Progenitor cell of endocrine pancreas (in vitro differentiated cells): ENCODE measurements around the gene MLIP. TPM values are rescaled to one million over a fixed set of nuclear protein-coding genes. Genes with fewer than 3 reads are reported as not detected.

Experiments
- DNase-seq: peaks from one replicate; pipeline ENCODE4 v3.0.0; 2021; ENCODE audit warnings: low spot score; ENCODE audit not compliant: unreplicated experiment
- H3K27ac Mint-ChIP-seq: 2 replicates; pipeline ENCODE4 v1.8.0; 2021; ENCODE audit warnings: mild to moderate bottlenecking, moderate library complexity, mixed read lengths
- H3K27me3 Mint-ChIP-seq: 2 replicates; pipeline ENCODE4 v1.8.0; 2021; ENCODE audit warnings: mixed read lengths
- H3K36me3 Mint-ChIP-seq: 2 replicates; pipeline ENCODE4 v1.8.0; 2022; ENCODE audit warnings: mixed read lengths; ENCODE audit not compliant: insufficient read depth
- H3K4me1 Mint-ChIP-seq: 2 replicates; pipeline ENCODE4 v1.8.0; 2021; ENCODE audit warnings: low read depth, mixed read lengths
- H3K4me3 Mint-ChIP-seq: 2 replicates; pipeline ENCODE4 v1.8.0; 2021; ENCODE audit warnings: low read depth, mild to moderate bottlenecking, moderate library complexity, mixed read lengths
- H3K9me3 Mint-ChIP-seq: 2 replicates; pipeline ENCODE4 v1.8.0; 2021; ENCODE audit warnings: low read depth, mixed read lengths
- total RNA-seq: library from RNA; stranded (reverse); gene quantifications from 2 replicates; pipeline ENCODE4 v1.2.1, GENCODE V29; 2021
- TF ChIP-seq, protein P1 (sequence below): fragments of 200-600 bp; sonication (generic); IDR thresholded peaks from one replicate; pipeline ENCODE4 v1.5.0; 2021; ENCODE audit warnings: antibody characterized with exemption, mild to moderate bottlenecking; ENCODE audit not compliant: unreplicated experiment

MLIP gene
- total RNA-seq, 1 donor from 2014 or later: not detected

DNA sequence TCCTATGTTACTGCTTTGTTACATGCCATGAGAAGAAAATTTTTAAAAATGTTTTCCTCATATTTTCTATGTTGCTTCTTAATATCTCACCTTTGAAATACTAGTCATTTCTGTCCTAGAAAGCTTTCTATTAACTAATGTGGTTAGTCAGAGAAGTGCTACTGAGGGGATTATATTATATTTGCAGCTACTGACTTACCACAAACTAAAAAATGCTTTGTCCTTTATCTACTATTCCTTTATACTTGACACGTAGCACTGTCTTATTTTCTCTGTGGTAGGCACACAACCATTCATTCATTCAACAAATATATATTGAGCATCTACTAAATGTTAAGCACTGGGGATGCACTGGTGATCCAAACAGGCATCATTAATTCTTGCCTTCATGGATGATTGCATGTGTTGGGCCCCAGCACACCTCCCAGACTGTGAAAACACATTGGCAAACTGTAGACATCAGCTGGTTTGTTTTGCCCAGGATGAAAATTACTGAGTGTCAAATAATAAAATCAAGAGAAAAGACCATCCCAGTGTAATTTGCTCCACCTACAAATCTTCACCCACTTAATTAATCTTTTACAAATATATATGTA lies 10.7 kb upstream of the MLIP start:
- H3K36me3 Mint-ChIP-seq: no peaks in the 10 kb centered on the region
- H3K9me3 Mint-ChIP-seq: peaks cover 4% of the 10 kb centered on the region
- no peak for DNase-seq

DNA sequence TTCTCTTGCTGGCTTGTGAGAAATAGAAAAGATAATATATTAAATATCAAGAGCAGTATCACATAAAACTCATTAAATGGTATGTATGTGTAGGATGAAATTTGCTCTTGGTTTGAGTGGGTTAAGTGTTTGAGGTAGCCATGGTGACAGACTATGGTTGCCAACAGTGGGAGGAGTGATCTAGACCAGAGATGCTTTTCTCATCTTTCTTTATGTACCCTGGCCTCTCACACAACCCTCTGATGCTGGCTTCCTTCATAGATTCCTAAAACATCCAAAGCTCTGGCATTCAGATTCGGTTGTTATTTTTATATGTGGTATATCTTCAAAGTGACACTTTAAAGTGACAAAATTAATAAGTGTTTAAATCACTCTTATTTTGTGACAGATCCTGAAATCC lies 9.0 kb upstream of the MLIP start:
- no peak overlapping the region for H3K27ac Mint-ChIP-seq
- H3K4me1 Mint-ChIP-seq: no peaks in the 10 kb centered on the region
- no peak for DNase-seq
- TF ChIP-seq, protein P1, sequence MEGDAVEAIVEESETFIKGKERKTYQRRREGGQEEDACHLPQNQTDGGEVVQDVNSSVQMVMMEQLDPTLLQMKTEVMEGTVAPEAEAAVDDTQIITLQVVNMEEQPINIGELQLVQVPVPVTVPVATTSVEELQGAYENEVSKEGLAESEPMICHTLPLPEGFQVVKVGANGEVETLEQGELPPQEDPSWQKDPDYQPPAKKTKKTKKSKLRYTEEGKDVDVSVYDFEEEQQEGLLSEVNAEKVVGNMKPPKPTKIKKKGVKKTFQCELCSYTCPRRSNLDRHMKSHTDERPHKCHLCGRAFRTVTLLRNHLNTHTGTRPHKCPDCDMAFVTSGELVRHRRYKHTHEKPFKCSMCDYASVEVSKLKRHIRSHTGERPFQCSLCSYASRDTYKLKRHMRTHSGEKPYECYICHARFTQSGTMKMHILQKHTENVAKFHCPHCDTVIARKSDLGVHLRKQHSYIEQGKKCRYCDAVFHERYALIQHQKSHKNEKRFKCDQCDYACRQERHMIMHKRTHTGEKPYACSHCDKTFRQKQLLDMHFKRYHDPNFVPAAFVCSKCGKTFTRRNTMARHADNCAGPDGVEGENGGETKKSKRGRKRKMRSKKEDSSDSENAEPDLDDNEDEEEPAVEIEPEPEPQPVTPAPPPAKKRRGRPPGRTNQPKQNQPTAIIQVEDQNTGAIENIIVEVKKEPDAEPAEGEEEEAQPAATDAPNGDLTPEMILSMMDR: no peak
- no peaks in the 10 kb centered on the region for H3K9me3 Mint-ChIP-seq
- no peak overlapping the region for H3K4me3 Mint-ChIP-seq
- H3K36me3 Mint-ChIP-seq: no peaks in the 10 kb centered on the region
- peaks cover 4% of the 10 kb centered on the region for H3K27me3 Mint-ChIP-seq

More for the DNA sequence above, 10.7 kb upstream of the MLIP start:
- no peaks in the 10 kb centered on the region for H3K4me1 Mint-ChIP-seq
- no peak overlapping the region for H3K27ac Mint-ChIP-seq
- H3K4me3 Mint-ChIP-seq: no peak overlapping the region
- TF ChIP-seq, protein P1: no peak
- peaks cover 3% of the 10 kb centered on the region for H3K27me3 Mint-ChIP-seq

DNA sequence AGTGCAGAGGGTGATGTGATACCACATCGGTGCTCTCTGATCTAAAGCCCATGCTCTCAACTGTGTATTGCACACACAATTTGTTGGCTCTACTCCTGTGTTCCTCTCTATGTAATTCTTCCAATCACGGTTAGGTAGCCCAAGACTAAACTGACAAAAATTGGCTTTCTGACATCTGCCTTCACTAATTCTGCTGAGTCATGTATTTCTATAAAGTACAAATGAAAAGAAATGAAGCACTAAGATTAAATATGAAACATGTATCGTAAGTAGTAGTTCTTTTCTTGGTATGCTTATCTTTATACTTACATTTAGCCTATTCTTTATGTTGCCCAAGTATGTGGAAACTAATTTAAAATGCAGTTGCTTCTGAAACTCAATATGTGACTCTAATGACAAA lies 7.7 kb upstream of the MLIP start:
- Mint-ChIP-seq H3K27me3 (peaks cover 4% of the 10 kb centered on the region), H3K4me1 (no peaks in the 10 kb centered on the region), H3K27ac (no peak overlapping the region), H3K9me3 (no peaks in the 10 kb centered on the region), H3K4me3 (no peak overlapping the region), H3K36me3 (no peaks in the 10 kb centered on the region)
- no peak for DNase-seq
- TF ChIP-seq, protein P1: no peak

DNA sequence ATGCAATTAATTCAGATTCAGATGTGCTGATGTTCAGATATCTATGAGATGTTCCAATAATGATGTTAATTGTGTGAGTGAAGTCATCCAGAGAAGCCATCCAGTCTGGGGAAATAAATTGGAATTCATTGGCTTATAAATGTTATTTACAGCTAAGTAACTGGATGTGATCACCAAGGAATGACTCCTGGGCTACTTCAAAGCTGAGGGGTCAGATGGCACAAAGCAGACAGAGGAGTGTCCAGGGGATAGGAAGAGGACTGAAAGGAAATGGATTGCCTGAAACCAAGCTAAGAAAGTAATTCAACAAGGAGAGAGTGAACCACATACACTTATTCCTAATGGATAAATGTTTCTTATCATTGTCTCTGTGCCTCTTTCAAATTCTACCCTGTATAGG lies 4.5 kb upstream of the MLIP start:
- Mint-ChIP-seq H3K4me3 (no peak overlapping the region), H3K4me1 (peaks cover 7% of the 10 kb centered on the region), H3K27me3 (peaks cover 6% of the 10 kb centered on the region), H3K9me3 (no peaks in the 10 kb centered on the region), H3K27ac (no peak overlapping the region), H3K36me3 (no peaks in the 10 kb centered on the region)
- no peak for DNase-seq
- TF ChIP-seq, protein P1: no peak

DNA sequence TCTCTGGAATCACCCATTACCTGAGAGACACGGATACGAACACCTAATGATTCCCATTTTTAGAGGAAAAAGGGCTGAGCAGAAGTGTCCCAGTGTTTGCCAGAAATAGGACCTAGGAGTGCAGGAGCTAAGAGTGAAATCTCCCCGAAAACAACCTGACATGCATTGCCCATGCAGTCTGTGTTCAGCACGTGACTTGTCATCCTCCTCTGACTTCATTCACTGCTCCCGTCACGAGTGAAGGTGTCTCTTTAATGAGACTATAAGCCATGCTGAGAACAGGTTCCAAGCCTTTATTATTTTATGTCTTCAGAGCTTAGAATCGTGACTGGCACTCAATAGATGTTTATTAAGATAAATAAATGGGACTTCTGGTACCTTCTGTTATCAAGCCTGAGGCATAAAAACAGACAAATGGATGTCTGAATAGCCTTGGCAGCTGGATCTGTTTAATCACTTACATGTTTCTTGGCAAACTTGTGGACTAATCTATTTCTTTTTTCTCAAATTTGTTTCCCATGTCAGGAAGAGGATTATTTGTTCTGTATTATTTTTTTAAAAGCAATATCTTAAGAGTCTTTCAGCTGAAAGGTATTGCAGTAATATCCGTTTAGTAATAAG lies 3.7 kb upstream of the MLIP start:
- Mint-ChIP-seq H3K9me3 (no peaks in the 10 kb centered on the region), H3K4me3 (no peak overlapping the region), H3K36me3 (no peaks in the 10 kb centered on the region), H3K27me3 (peaks cover 6% of the 10 kb centered on the region), H3K27ac (no peak overlapping the region), H3K4me1 (peaks cover 8% of the 10 kb centered on the region)
- no peak for DNase-seq
- TF ChIP-seq, protein P1: no peak
